CD8-positive, alpha-beta memory T cell (primary cell): ENCODE measurements around the gene TRAF5. TPM values are rescaled to one million over a fixed set of nuclear protein-coding genes. Genes with fewer than 3 reads are reported as not detected.
"Not testable (repeated sequence)": the region's sequence is repeated elsewhere in the genome, so short reads cannot be mapped to it uniquely, and the experiment has no call there.

Experiments
- CTCF ChIA-PET: fragments of 350-600 bp; sonication (Branson Sonifier 250); formaldehyde crosslinking; loops from one replicate; lab custom pipeline; 2021; ENCODE audit warnings: antibody characterized with exemption; lab: Charles Lee
- POLR2A ChIA-PET: fragments of 350-600 bp; sonication (Branson Sonifier 250); formaldehyde crosslinking; loops from one replicate; lab custom pipeline; 2021; ENCODE audit warnings: antibody characterized with exemption; lab: Charles Lee
- DNase-seq, 5 donors: peaks; one replicate each; pipeline versions ENCODE4 v3.0.0 to v3.0.0-alpha.2; 2020 to 2022; ENCODE audit warnings: mixed read lengths in 1 of 5
- H3K27ac ChIP-seq: one replicate; pipeline ENCODE4 v1.7.0; 2013; ENCODE audit warnings: low read depth, mild to moderate bottlenecking, low read length, moderate library complexity
- H3K27me3 ChIP-seq: 2 replicates; pipeline ENCODE4 v1.7.0; 2013; ENCODE audit warnings: low read length, mild to moderate bottlenecking; ENCODE audit not compliant: insufficient read depth, poor library complexity, severe bottlenecking
- H3K36me3 ChIP-seq: 2 replicates; pipeline ENCODE4 v1.7.0; 2013; ENCODE audit warnings: mild to moderate bottlenecking, low read length, moderate library complexity; ENCODE audit not compliant: insufficient read depth
- H3K4me1 ChIP-seq: 2 replicates; pipeline ENCODE4 v1.7.0; 2013; ENCODE audit warnings: mild to moderate bottlenecking, low read length, moderate library complexity; ENCODE audit not compliant: insufficient read depth
- H3K4me3 ChIP-seq: 2 replicates; pipeline ENCODE4 v1.7.0; 2013; ENCODE audit warnings: mild to moderate bottlenecking, low read length
- H3K9me3 ChIP-seq: 2 replicates; pipeline ENCODE4 v1.7.0; 2013; ENCODE audit warnings: mild to moderate bottlenecking, low read length
- H3K27ac Mint-ChIP-seq, 8 donors: one replicate each; pipeline ENCODE4 v1.8.0; 2020 to 2021; ENCODE audit warnings: mixed read lengths in 8 of 8, mild to moderate bottlenecking in 6 of 8, inconsistent platforms in 3 of 8, moderate library complexity in 3 of 8
- H3K27me3 Mint-ChIP-seq, 2 donors: one replicate each; pipeline ENCODE4 v1.8.0; 2020 to 2021; ENCODE audit warnings: mixed read lengths in 2 of 2, mild to moderate bottlenecking in 1 of 2, moderate library complexity in 1 of 2
- H3K36me3 Mint-ChIP-seq, 3 donors: one replicate each; pipeline ENCODE4 v1.8.0; 2020 to 2021; ENCODE audit warnings: mixed read lengths in 3 of 3, inconsistent platforms in 1 of 3, mild to moderate bottlenecking in 1 of 3
- H3K4me1 Mint-ChIP-seq, 3 donors: one replicate each; pipeline ENCODE4 v1.8.0; 2020 to 2021; ENCODE audit warnings: mixed read lengths in 3 of 3, inconsistent platforms in 1 of 3, mild to moderate bottlenecking in 1 of 3
- H3K4me3 Mint-ChIP-seq, 7 donors: one replicate each; pipeline ENCODE4 v1.8.0; 2020 to 2021; ENCODE audit warnings: mixed read lengths in 7 of 7, mild to moderate bottlenecking in 6 of 7, moderate library complexity in 4 of 7, inconsistent platforms in 2 of 7
- H3K9me3 Mint-ChIP-seq, 5 donors: one replicate each; pipeline ENCODE4 v1.8.0; 2020 to 2022; ENCODE audit warnings: mixed read lengths in 5 of 5, mild to moderate bottlenecking in 3 of 5, moderate library complexity in 2 of 5, inconsistent platforms in 1 of 5
- polyA plus RNA-seq: library from polyadenylated mRNA; unstranded; fragments of 300-500 nt; fragmentation: Illumina TruSeq; gene quantifications from one replicate; pipeline ENCODE4 v1.2.3, GENCODE V29; 2021
- total RNA-seq, 2 experiments: library from RNA; stranded (reverse); gene quantifications; one replicate each; pipeline ENCODE4 v1.2.3, GENCODE V29; 2021

TRAF5 gene
- total and polyA plus RNA-seq, 3 experiments from 2014 or later: 30.7 to 38.3 (median 33.7) TPM

- DNase-seq, H3K4me1 ChIP-seq, H3K27me3 ChIP-seq, CTCF ChIA-PET, H3K27me3 Mint-ChIP-seq, H3K27ac ChIP-seq, POLR2A ChIA-PET, H3K27ac Mint-ChIP-seq, H3K4me3 ChIP-seq, H3K36me3 ChIP-seq, H3K9me3 ChIP-seq, H3K4me3 Mint-ChIP-seq: not testable (repeated sequence)
- peaks cover 10 to 23% (median 17%) of the 10 kb centered on the region in 3 donors for H3K4me1 Mint-ChIP-seq
- peaks cover 16 to 52% (median 19%) of the 10 kb centered on the region in 3 donors for H3K36me3 Mint-ChIP-seq
- H3K9me3 Mint-ChIP-seq: peaks cover 0 to 22% (median 18%) of the 10 kb centered on the region in 5 donors
Observed at GRCh38 chr1:211406086-211406485, 79.5 kb downstream of the TRAF5 start.

GRCh38 chr1:211407749-211408148 lies 81.1 kb downstream of the TRAF5 start:
- peak in 2 of 5 donors; percentile 14 to 64 for DNase-seq
- Mint-ChIP-seq H3K4me3 (peak overlapping the region in 4 of 7 donors; percentile 1 to 65 (median 40)), H3K36me3 (peaks cover 17 to 50% (median 17%) of the 10 kb centered on the region in 3 donors), H3K4me1 (peaks cover 10 to 23% (median 17%) of the 10 kb centered on the region in 3 donors), H3K9me3 (peaks cover 0 to 20% (median 14%) of the 10 kb centered on the region in 5 donors), H3K27ac (peak overlapping the region in 1 of 8 donors; percentile 87)
- H3K4me3 ChIP-seq, POLR2A ChIA-PET, H3K9me3 ChIP-seq, H3K4me1 ChIP-seq, H3K36me3 ChIP-seq, H3K27me3 Mint-ChIP-seq, H3K27ac ChIP-seq, H3K27me3 ChIP-seq: not testable (repeated sequence)
- CTCF ChIA-PET: interaction anchor here (0.9 kb wide), 1 partner anchor 8 kb away, joined by 3 read pairs; no protein-coding TSS in a partner anchor

- H3K27me3 ChIP-seq: no peaks in the 10 kb centered on the region
- Mint-ChIP-seq H3K36me3 (peaks cover 8 to 29% (median 10%) of the 10 kb centered on the region in 3 donors), H3K4me3 (no peak overlapping the region), H3K4me1 (peaks cover 13 to 26% (median 23%) of the 10 kb centered on the region in 3 donors), H3K27ac (no peak overlapping the region), H3K9me3 (peaks cover 4 to 15% (median 12%) of the 10 kb centered on the region in 5 donors), H3K27me3 (no peaks in the 10 kb centered on the region)
- DNase-seq: no peak
- CTCF ChIA-PET: no interaction called here
- POLR2A ChIA-PET: no interaction called here
- no peaks in the 10 kb centered on the region for H3K9me3 ChIP-seq
- H3K4me3 ChIP-seq: no peak overlapping the region
- no peaks in the 10 kb centered on the region for H3K36me3 ChIP-seq
- H3K4me1 ChIP-seq: peaks cover 8% of the 10 kb centered on the region
- H3K27ac ChIP-seq: no peak overlapping the region
Observed at GRCh38 chr1:211411639-211412038, 85.0 kb downstream of the TRAF5 start.

- Histone ChIP-seq H3K4me1 (no peaks in the 10 kb centered on the region), H3K9me3 (no peaks in the 10 kb centered on the region), H3K36me3 (no peaks in the 10 kb centered on the region), H3K27ac (no peak overlapping the region), H3K27me3 (no peaks in the 10 kb centered on the region), H3K4me3 (no peak overlapping the region)
- CTCF ChIA-PET: interaction anchor here (0.8 to 1.4 kb wide), 6 partner anchors 8 to 92 kb away, joined by 3 to 4 read pairs (median 3); no protein-coding TSS in a partner anchor
- POLR2A ChIA-PET: interaction anchor here (1.5 kb wide), 1 partner anchor 89 kb away, joined by 3 read pairs; the partner anchor contains the start of gene TRAF5
- H3K4me1 Mint-ChIP-seq: peaks cover 13 to 25% (median 21%) of the 10 kb centered on the region in 3 donors
- H3K9me3 Mint-ChIP-seq: peaks cover 0 to 8% (median 0%) of the 10 kb centered on the region in 5 donors
- H3K27ac Mint-ChIP-seq: peak overlapping the region; percentile 41 to 96 (median 82)
- no peak for DNase-seq
- no peaks in the 10 kb centered on the region for H3K27me3 Mint-ChIP-seq
- peaks cover 0 to 11% (median 5%) of the 10 kb centered on the region in 3 donors for H3K36me3 Mint-ChIP-seq
- peak overlapping the region; percentile 63 to 84 (median 71) for H3K4me3 Mint-ChIP-seq
Observed at GRCh38 chr1:211415700-211416099, 89.1 kb downstream of the TRAF5 start.

GRCh38 chr1:211416246-211416627 lies 89.6 kb downstream of the TRAF5 start:
- not testable (repeated sequence) for H3K27ac ChIP-seq

GRCh38 chr1:211416628-211417323 lies 90.1 kb downstream of the TRAF5 start:
- not testable (repeated sequence) for H3K36me3 ChIP-seq, H3K27ac ChIP-seq, H3K27me3 Mint-ChIP-seq, H3K36me3 Mint-ChIP-seq, H3K4me3 ChIP-seq, H3K27me3 ChIP-seq, H3K9me3 Mint-ChIP-seq, H3K4me1 ChIP-seq, H3K9me3 ChIP-seq
- Mint-ChIP-seq H3K4me1 (peaks cover 13 to 32% (median 21%) of the 10 kb centered on the region in 3 donors), H3K27ac (peak overlapping the region; percentile 53 to 90 (median 80)), H3K4me3 (peak overlapping the region; percentile 75 to 84 (median 79))
- ChIA-PET POLR2A (interaction anchor here (1.5 kb wide), 1 partner anchor 90 kb away, joined by 3 read pairs; the partner anchor contains the start of gene TRAF5), CTCF (interaction anchor here (1.3 to 1.4 kb wide), 3 partner anchors 9 to 93 kb away, joined by 3 to 4 read pairs (median 3); no protein-coding TSS in a partner anchor)
- DNase-seq: peak; percentile 9 to 65 (median 37)

More at GRCh38 chr1:211416246-211416627, 89.6 kb downstream of the TRAF5 start:
- ChIA-PET POLR2A (interaction anchor here (1.5 kb wide), 1 partner anchor 89 kb away, joined by 3 read pairs; the partner anchor contains the start of gene TRAF5), CTCF (interaction anchor here (0.8 to 1.4 kb wide), 6 partner anchors 8 to 93 kb away, joined by 3 to 4 read pairs (median 3); no protein-coding TSS in a partner anchor)
- Mint-ChIP-seq H3K27ac (peak overlapping the region in 7 of 8 donors; percentile 42 to 96 (median 86)), H3K4me1 (peaks cover 13 to 31% (median 21%) of the 10 kb centered on the region in 3 donors), H3K4me3 (peak overlapping the region; percentile 63 to 84 (median 71))
- not testable (repeated sequence) for H3K4me3 ChIP-seq, H3K36me3 ChIP-seq, H3K27me3 Mint-ChIP-seq, H3K9me3 ChIP-seq, H3K36me3 Mint-ChIP-seq, H3K9me3 Mint-ChIP-seq, H3K4me1 ChIP-seq, H3K27me3 ChIP-seq
- peak; percentile 4 to 58 (median 35) for DNase-seq

GRCh38 chr1:211420389-211420788 lies 93.8 kb downstream of the TRAF5 start:
- DNase-seq: no peak
- H3K36me3 ChIP-seq: no peaks in the 10 kb centered on the region
- Mint-ChIP-seq H3K27me3 (no peaks in the 10 kb centered on the region), H3K36me3 (peaks cover 0 to 2% (median 0%) of the 10 kb centered on the region in 3 donors), H3K9me3 (no peaks in the 10 kb centered on the region), H3K4me1 (peaks cover 13 to 32% (median 21%) of the 10 kb centered on the region in 3 donors), H3K27ac (no peak overlapping the region), H3K4me3 (no peak overlapping the region)
- H3K27ac ChIP-seq: no peak overlapping the region
- no peak overlapping the region for H3K4me3 ChIP-seq
- no peaks in the 10 kb centered on the region for H3K4me1 ChIP-seq
- CTCF ChIA-PET: interaction anchor here (1.2 kb wide), 1 partner anchor 98 kb away, joined by 3 read pairs; no protein-coding TSS in a partner anchor
- H3K9me3 ChIP-seq: no peaks in the 10 kb centered on the region
- no peaks in the 10 kb centered on the region for H3K27me3 ChIP-seq
- POLR2A ChIA-PET: no interaction called here
